Measurements from ENCODE around the gene RCOR1.

Gene RCOR1

GRCh38 chr14:102726191-102726949, 133.9 kb downstream of the RCOR1 start:
- DNase-seq, result no peak

- DNase-seq, result no peak
Observed at GRCh38 chr14:102727336-102728095, 135.1 kb downstream of the RCOR1 start.

- DNase-seq, result no peak
Observed at GRCh38 chr14:102728501-102728900, 136.1 kb downstream of the RCOR1 start.

- DNase-seq, result no peak
Observed at GRCh38 chr14:102729268-102729667, 136.8 kb downstream of the RCOR1 start.

DNA sequence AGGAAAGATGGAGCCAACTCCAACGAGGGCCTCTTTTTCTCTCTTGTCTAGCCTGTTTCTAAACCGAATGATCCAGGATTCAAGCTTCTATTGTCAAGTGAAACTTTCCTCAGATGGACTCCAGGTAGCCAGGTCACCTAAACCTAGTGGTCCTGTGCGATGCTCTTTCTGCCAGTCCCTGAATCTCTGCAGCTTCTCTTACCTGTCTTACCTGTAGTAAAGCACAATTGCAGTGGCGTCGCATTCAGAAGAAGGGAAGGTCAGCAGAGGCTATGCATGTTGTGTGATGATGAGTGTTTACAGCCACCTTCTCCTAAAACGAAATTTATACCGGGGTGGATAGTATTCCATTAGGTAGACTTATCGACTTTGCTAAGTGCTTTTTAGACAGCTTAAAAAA, 137.4 kb downstream of the RCOR1 start:
- no peak for DNase-seq

DNA sequence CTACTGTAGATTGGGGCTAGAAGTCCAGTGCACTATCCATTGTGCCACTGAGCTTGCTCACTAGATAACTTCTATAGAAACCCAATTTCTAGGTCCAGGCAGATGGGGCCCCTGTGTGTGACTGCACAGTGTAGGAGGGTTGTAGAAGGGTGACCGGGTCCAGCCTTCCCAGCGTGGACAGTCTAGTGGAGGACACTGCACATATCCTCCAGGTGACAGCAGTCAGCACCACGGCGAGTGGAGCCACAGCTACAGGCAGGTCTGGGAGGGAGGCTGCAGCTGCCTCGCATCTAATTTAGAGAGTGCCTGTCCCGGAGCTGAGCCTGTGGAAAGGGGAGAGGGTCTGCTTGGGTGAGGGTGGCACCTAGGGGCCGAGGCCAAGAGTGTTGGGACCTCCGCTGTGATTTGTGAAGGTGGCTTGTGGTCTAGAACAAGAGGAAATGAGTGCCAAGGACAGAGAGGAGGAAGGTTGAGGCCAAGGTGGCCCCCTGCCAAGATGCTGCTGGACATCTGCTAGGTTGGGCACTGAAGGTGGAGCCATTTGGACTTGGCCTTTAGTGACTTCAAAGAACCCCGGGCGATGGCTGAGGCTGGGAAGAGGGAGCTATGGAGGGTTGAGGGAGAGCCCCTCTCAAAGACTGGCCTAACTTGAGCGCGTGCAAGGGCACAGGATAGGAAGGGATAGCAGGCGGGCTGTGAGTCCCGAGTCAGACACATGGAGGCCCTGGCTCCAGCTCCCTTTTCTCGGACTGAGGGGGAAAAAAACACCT, 138.8 kb downstream of the RCOR1 start:
- DNase-seq, result no peak

DNA sequence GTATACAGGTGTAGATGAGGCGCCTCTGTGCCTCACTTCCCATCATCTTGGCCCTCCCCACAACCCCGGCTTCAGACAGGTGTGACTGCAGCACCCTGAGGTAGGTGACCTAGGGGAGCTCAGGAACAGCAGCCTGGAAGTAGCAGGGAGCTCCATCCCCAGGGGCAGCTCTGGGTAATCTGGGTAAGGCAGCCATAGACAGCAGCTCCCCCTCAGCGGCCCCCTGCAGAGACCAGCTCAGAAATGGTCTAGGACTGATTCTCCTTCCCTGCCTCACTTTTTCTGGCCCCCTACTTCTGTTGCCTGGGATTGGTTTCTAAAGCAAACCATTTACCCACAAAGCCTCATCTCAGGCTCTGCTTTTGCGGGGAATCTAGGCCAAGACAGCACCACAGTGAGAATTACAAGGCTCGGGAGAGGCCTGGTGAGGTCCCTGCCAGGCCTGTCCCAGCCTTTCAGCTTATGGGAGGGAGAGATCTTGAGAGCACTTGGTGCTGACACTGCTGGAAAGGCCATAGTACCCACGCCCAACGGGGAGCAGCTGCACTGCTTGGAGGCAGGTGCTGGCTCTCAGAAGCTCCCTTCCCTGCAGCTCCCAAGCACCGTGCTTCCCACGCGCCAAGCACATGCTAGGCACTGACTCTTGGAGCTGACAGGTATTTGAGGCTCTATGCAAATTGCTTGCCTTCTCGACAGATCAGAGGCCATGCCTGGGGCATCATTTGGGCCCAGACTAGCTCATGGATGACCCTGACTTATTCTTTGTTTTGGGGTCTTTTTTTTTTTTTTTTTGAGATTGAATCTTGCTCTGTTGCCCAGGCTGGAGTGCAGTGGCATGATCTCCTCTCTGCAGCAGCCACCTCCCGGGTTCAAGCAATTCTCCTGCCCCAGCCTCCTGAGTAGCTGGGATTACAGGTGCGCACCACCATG, 139.7 kb downstream of the RCOR1 start:
- no peak for DNase-seq

- DNase-seq, result no peak
Observed at GRCh38 chr14:102732924-102733323, 140.5 kb downstream of the RCOR1 start.

DNA sequence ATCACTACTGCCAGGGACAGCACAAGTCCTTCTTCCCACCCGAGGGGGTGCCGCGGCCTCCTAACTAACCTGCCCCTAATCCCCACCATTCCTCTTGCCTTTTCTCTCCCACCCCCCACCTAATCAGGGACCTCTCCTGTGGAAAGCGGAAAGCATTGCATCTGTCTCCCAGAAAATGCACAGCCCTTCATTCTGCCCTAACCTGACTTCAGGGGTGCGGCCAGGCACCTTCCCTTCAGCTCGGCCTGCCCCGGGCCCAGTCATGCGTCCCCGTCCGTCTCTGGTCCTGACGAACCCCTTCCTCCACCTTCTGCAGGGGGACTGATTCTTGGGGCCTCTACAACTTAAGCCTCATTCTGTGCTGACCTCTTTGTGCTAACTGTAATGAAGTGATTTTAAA, 140.9 kb downstream of the RCOR1 start:
- no peak for DNase-seq

DNA sequence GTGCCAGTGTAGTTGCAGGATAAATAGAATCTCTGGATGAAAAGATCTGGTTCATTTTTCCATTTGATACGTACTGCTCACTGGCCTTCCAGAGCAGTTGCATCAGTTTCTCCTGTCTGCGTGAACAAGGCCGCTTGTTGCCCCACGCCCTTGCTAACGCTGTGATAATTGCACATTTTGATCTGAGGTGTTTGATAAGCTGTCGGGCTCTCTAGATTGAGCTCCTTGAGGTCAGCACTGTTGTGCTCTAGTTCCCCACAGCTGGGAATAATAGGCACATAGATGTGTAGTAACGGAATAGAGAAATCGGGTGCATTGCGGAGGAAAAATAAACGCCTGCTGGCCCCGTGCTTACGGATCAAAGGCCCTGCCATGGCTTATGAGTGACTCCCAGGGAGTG, 142.0 kb downstream of the RCOR1 start:
- DNase-seq, result no peak

DNA sequence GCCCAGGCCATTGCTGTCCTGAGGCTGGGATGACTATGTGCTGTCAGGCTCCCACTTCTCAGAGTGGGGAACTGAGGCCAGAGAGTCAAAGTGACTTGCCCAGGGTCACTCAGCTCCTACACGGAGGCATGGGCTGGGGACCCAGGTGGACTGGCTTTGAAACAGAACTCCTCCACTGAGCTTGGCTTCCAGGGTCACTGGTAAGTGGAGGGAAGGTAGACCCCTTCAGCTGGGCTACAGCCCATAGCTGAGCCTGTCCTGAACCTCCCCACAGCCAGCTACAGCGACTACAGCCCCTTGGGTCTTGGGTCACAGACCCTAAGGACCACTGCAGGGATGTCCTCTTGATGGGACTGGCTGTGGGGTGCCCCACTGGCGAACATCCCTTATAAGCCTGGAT, 144.5 kb downstream of the RCOR1 start:
- no peak for DNase-seq

- no peak for DNase-seq
Observed at GRCh38 chr14:102737402-102738372, 145.2 kb downstream of the RCOR1 start.

DNA sequence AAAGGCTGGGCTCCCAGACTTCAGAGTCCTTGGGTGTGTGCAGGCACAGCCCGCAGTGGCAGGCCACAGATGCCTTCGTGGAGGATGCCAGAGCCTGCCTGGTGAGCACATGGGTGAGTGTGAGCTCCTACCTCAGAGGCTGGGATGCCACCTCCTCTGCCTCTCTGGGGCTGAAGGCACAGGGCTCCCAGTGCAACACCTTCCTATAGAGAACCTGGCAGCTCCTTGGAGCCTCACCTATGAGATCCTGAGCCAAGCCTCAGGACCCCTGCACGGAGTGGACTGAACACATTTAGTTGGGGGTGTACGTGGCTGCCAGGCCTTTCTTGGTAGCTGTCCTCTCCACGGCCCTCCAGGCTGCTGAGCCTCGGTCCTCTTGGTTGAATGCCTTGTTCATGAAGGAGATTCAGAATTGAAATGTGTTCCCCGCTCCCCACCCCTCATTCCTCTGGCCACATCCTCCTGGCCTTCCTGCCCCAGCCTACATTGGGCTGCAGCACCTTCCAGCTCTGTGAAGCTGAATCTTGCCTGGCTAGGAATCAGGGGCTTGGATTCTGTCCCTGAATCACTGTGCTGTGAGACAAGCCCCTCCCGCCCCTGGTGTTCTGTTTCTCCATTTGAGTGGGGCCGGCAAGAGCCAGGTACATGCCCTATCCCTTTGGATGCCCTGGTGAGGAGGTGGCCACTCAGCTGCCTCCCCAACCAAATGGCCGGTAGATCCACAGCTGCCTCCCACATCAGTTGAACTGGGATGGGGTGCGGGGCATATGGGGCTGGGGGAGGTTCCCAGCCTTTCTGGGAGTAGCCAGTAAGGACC, 146.1 kb downstream of the RCOR1 start:
- DNase-seq, result no peak

- no peak for DNase-seq
Observed at GRCh38 chr14:102739190-102739469, 146.7 kb downstream of the RCOR1 start.

GRCh38 chr14:102746634-102747438, 154.4 kb downstream of the RCOR1 start:
- no peak for DNase-seq

DNA sequence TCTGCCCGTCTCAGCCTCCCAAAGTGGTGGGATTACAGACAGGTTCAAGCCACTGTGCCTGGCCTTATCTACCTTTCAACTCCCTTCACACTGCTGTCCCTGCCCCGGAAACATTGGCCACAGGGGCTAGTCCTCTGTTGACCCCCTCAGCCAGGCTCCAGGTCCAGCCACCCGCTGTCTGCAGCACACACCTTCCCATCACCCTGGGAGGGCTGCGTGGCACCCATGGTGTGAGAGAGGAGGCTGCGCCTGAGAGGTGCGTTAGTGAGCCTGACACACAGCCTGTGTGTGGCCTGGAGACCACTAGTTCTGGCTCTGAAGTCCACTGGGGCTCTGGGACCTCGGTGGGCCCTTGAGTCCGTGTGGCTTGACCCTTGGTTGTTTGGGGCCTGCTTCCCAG, 156.4 kb downstream of the RCOR1 start:
- DNase-seq, result no peak

DNA sequence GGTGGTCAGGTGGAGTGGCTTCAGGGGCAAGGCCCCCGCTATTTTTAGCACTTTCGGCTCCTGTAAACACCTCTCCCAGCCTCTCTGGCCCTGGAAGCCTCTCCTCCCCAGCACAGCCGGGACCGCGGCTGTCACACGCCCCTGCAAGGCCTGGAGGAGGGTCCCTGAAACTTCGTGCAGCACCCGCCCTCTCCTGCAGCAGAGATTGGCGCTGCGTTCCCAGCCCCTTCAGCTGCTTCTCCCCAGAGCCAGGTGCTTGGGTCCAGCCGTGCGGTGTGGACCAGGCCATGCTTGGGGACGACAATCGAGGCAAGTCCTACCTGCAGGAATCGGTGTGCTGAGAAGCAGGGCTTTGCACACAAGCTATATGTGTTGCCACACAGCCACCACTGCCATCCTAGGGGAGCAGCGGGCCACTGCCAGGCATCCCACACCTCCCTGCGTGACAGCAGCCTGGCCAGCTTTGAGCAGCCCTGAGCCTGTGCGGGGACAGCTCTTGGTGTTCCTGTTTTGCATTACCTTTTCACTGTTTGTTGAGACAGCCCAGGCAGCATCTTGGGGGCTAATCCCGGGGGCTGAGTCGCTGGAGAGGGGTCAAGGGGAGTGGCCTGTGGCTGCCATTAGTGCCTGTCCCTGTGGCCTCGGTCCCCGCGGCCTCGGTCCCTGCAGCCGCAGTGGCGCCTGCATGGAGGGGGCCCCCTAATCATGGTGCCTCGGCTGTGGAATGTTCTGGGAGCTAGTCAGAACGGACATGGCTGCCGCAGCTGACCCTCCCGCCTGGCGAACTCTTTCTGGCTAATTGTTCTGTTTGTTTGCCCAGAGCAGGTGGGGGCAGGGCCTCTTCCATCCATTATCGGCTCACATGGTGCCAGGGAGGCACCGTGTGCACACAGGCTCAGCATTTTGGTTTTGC, 157.2 kb downstream of the RCOR1 start:
- no peak for DNase-seq

- DNase-seq, result no peak
Observed at GRCh38 chr14:102750376-102750775, 157.9 kb downstream of the RCOR1 start.

- DNase-seq, result no peak
Observed at GRCh38 chr14:102751088-102751487, 158.6 kb downstream of the RCOR1 start.
